OCI-LY7 (cell line): ENCODE results near the gene TBKBP1. TPM values are rescaled to one million over a fixed set of nuclear protein-coding genes. Genes with fewer than 3 reads are reported as not detected.

Source experiments
- BruUV-seq: library from RNA; stranded (reverse); fragments of 400-500 nt; replicated peaks from 2 replicates; lab custom pipeline; 2021; lab: Mats Ljungman, UMichigan
- CTCF ChIA-PET: fragments of 300-600 bp; sonication (Branson Sonifier 250); formaldehyde crosslinking; loops from one replicate; lab custom pipeline; 2022; ENCODE audit warnings: antibody characterized with exemption; ENCODE audit not compliant: unreplicated experiment; lab: Charles Lee
- POLR2A ChIA-PET: fragments of 300-600 bp; sonication (Branson Sonifier 250); formaldehyde crosslinking; loops from one replicate; lab custom pipeline; 2022; ENCODE audit warnings: antibody characterized with exemption; lab: Charles Lee
- DNase-seq: peaks from one replicate; pipeline ENCODE4 v3.0.0-alpha.2; 2015; ENCODE audit warnings: low spot score
- H2AFZ ChIP-seq: fragments of 200-600 bp; sonication (generic), shearing (Covaris generic); 2 replicates; pipeline ENCODE4 v1.6.1; 2014; ENCODE audit warnings: mild to moderate bottlenecking, antibody characterized with exemption, low read length, moderate library complexity
- H3K27ac ChIP-seq: fragments of 200-600 bp; sonication (generic); 2 replicates; pipeline ENCODE4 v1.5.1; 2014; ENCODE audit warnings: mixed run types, low read depth, mild to moderate bottlenecking, moderate library complexity, low read length, inconsistent platforms; ENCODE audit not compliant: poor library complexity, severe bottlenecking
- H3K36me3 ChIP-seq: fragments of 200-600 bp; sonication (generic); 2 replicates; pipeline ENCODE4 v1.6.1; 2014; ENCODE audit warnings: mild to moderate bottlenecking, antibody characterized with exemption, low read length, moderate library complexity, mixed read lengths; ENCODE audit not compliant: insufficient read depth
- H3K4me1 ChIP-seq: fragments of 200-600 bp; sonication (generic); 2 replicates; pipeline ENCODE4 v1.5.1; 2014; ENCODE audit warnings: mild to moderate bottlenecking, low read length; ENCODE audit not compliant: insufficient read depth, poor library complexity, severe bottlenecking
- H3K4me2 ChIP-seq: fragments of 200-600 bp; sonication (generic); 2 replicates; pipeline ENCODE4 v1.6.1; 2014; ENCODE audit warnings: mild to moderate bottlenecking, low read length
- H3K4me3 ChIP-seq: fragments of 200-600 bp; sonication (generic); 2 replicates; pipeline ENCODE4 v1.5.1; 2014; ENCODE audit warnings: mild to moderate bottlenecking, low read depth, low read length; ENCODE audit not compliant: poor library complexity, severe bottlenecking
- H3K79me2 ChIP-seq: fragments of 200-600 bp; sonication (generic); 2 replicates; pipeline ENCODE4 v1.6.1; 2016; ENCODE audit warnings: low read depth, mild to moderate bottlenecking, low read length, moderate library complexity, mixed read lengths; ENCODE audit not compliant: insufficient read depth
- H3K9me2 ChIP-seq: fragments of 200-600 bp; sonication (generic); 2 replicates; pipeline ENCODE4 v1.6.1; 2016; ENCODE audit warnings: mild to moderate bottlenecking, low read length, mixed read lengths; ENCODE audit not compliant: insufficient read depth
- H3K9me3 ChIP-seq: fragments of 200-600 bp; sonication (generic); 2 replicates; pipeline ENCODE4 v1.6.1; 2014; ENCODE audit warnings: mild to moderate bottlenecking, mixed run types, low read length, mixed read lengths
- H4K20me1 ChIP-seq: fragments of 200-600 bp; sonication (generic); 2 replicates; pipeline ENCODE4 v1.6.1; 2014; ENCODE audit warnings: mild to moderate bottlenecking, antibody characterized with exemption, low read length, moderate library complexity, mixed read lengths; ENCODE audit not compliant: insufficient read depth
- CTCF ChIP-seq: fragments of 200-600 bp; sonication (generic); conservative IDR thresholded peaks from 2 replicates; pipeline ENCODE4 v1.5.1; 2014; ENCODE audit warnings: mild to moderate bottlenecking, antibody characterized with exemption, low read length, moderate library complexity, mixed read lengths
- EZH2phosphoT487 ChIP-seq: fragments of 200-600 bp; sonication (generic); IDR thresholded peaks from 2 replicates; pipeline ENCODE4 v1.6.1; 2018; ENCODE audit warnings: low read depth, borderline replicate concordance, mild to moderate bottlenecking, mixed run types, antibody characterized with exemption, low read length, moderate library complexity, mixed read lengths
- intact Hi-C: fragments of 100-400 bp; cut with micrococcal nuclease; formaldehyde crosslinking; loops from one replicate; pipeline ENCODE4 v1.10.0; 2022; ENCODE audit not compliant: unreplicated experiment
- total RNA-seq, 2 experiments: library from RNA; depleted of rRNA in 1 of 2; stranded (reverse); fragments of >200 nt in 1 of 2; shearing (Covaris generic) in 1 of 2; gene quantifications; 2 replicates each; pipeline ENCODE4 v1.2.3, GENCODE V29; 2014 to 2022

The TBKBP1 gene
- total RNA-seq, 2 experiments from 2014 or later: 8.3 to 16.0 TPM

- intact Hi-C loops: loop anchor here (2.0 kb wide), 1 partner anchor 399 kb away; the partner anchor contains the start of gene NFE2L1
- peak within 1 kb of the TSS; percentile 92 for H3K27ac ChIP-seq
- POLR2A ChIA-PET: interaction anchor here (0.6 to 2.7 kb wide), 15 partner anchors 9 to 443 kb away, joined by 3 to 15 read pairs (median 5); partner anchors contain the start of genes LRRC46, MRPL10 and TBKBP1
- H2AFZ ChIP-seq: peak within 1 kb of the TSS; percentile 6; the same call in 1 of the 2 replicates
- no peak for TF ChIP-seq CTCF
- TF ChIP-seq EZH2phosphoT487: no peak
- H3K79me2 ChIP-seq: peaks cover 57% of the 10 kb centered on the region
- H3K4me1 ChIP-seq: peaks cover 44% of the 10 kb centered on the region
- H4K20me1 ChIP-seq: peaks cover 21% of the 10 kb centered on the region
- H3K9me2 ChIP-seq: no peaks in the 10 kb centered on the region
- peaks cover 38% of the 10 kb centered on the region for H3K36me3 ChIP-seq
- CTCF ChIA-PET: no interaction called here
- peak within 1 kb of the TSS; percentile 94 for H3K4me2 ChIP-seq
- no TSS peak for BruUV-seq
- H3K9me3 ChIP-seq: no peaks in the 10 kb centered on the region
- peak within 1 kb of the TSS; percentile 81 for H3K4me3 ChIP-seq
- peak; percentile 99 for DNase-seq
Observed at GRCh38 chr17:47649153-47649971, 44.6 kb upstream of the TBKBP1 start, which contains the start of gene KPNB1. Gene KPNB1, plus strand, starts transcription at chr17:47649919. Its CDS starts 326 bp downstream, at chr17:47650245.

GRCh38 chr17:47649972-47650524 is 43.9 kb upstream of the TBKBP1 start:
- no peak overlapping the region for H2AFZ ChIP-seq
- ChIA-PET CTCF (no interaction called here), POLR2A (interaction anchor here (0.6 to 2.7 kb wide), 13 partner anchors 9 to 445 kb away, joined by 3 to 15 read pairs (median 4); partner anchors contain the start of genes LRRC46, MRPL10 and TBKBP1)
- peak overlapping the region; percentile 57; the same call in 1 of the 2 replicates for H3K4me2 ChIP-seq
- no peaks in the 10 kb centered on the region for H3K9me3 ChIP-seq
- BruUV-seq: no TSS peak
- H3K4me3 ChIP-seq: peak overlapping the region; percentile 81
- peaks cover 49% of the 10 kb centered on the region for H3K4me1 ChIP-seq
- H3K27ac ChIP-seq: peak overlapping the region; percentile 92
- TF ChIP-seq CTCF: no peak
- TF ChIP-seq EZH2phosphoT487: no peak
- H3K36me3 ChIP-seq: peaks cover 44% of the 10 kb centered on the region
- intact Hi-C loops: loop anchor here (2.0 kb wide), 1 partner anchor 399 kb away; the partner anchor contains the start of gene NFE2L1
- no peak for DNase-seq
- H4K20me1 ChIP-seq: peaks cover 28% of the 10 kb centered on the region
- H3K79me2 ChIP-seq: peaks cover 63% of the 10 kb centered on the region
- no peaks in the 10 kb centered on the region for H3K9me2 ChIP-seq
